Kidney (tissue), 14 donors: ENCODE data around the gene TAS1R3. TPM values are rescaled to one million over a fixed set of nuclear protein-coding genes. Genes with fewer than 3 reads are reported as not detected.

Experiments used
- DNase-seq, 5 donors: peaks; one replicate each; pipeline ENCODE4 v3.0.0-alpha.2; 2013 to 2020
- FAIRE-seq: peaks from 2 replicates; lab custom pipeline; 2012; peaks lifted over from hg19 to GRCh38; lab: Jason Lieb, UNC
- H3K27ac ChIP-seq, 2 donors: one replicate each; pipeline ENCODE4 v1.7.0; 2013; ENCODE audit warnings: low read depth in 2 of 2, low read length in 2 of 2, inconsistent platforms in 1 of 2
- H3K27me3 ChIP-seq: one replicate; pipeline ENCODE4 v1.7.1; 2013; ENCODE audit warnings: low read length, inconsistent platforms; ENCODE audit not compliant: control insufficient read depth, insufficient read depth
- H3K36me3 ChIP-seq, 3 donors: one replicate each; pipeline versions ENCODE4 v1.7.0 to v1.7.1; 2013; ENCODE audit warnings: low read length in 3 of 3, control low read depth in 1 of 3, inconsistent platforms in 1 of 3; ENCODE audit not compliant: insufficient read depth in 3 of 3, control insufficient read depth in 2 of 3
- H3K4me1 ChIP-seq, 3 donors: one replicate each; pipeline versions ENCODE4 v1.7.0 to v1.7.1; 2013; ENCODE audit warnings: low read length in 3 of 3, inconsistent platforms in 1 of 3, low read depth in 1 of 3; ENCODE audit not compliant: control insufficient read depth in 2 of 3, insufficient read depth in 2 of 3
- H3K4me3 ChIP-seq, 3 donors: one replicate each; pipeline versions ENCODE4 v1.7.0 to v1.8.1; 2013; ENCODE audit warnings: low read length in 3 of 3, control low read depth in 1 of 3, inconsistent platforms in 1 of 3
- H3K9ac ChIP-seq, 3 donors: one replicate each; pipeline versions ENCODE4 v1.7.0 to v1.7.1; 2013; ENCODE audit warnings: low read length in 3 of 3, control low read depth in 1 of 3, inconsistent platforms in 1 of 3
- H3K9me3 ChIP-seq, 3 donors: one replicate each; pipeline versions ENCODE4 v1.7.0 to v1.7.1; 2013; ENCODE audit warnings: low read length in 3 of 3, control low read depth in 1 of 3, inconsistent platforms in 1 of 3; ENCODE audit not compliant: control insufficient read depth in 2 of 3, insufficient read depth in 1 of 3
- CTCF ChIP-seq: IDR thresholded peaks from 3 replicates; pipeline ENCODE4 v1.5.1; 2012; ENCODE audit warnings: mild to moderate bottlenecking, moderate library complexity, borderline replicate concordance; ENCODE audit not compliant: insufficient read depth; ENCODE audit errors: extremely low read depth
- intact Hi-C: fragments of 100-400 bp; cut with DNase I; formaldehyde crosslinking; loops from one replicate; pipeline ENCODE4 v1.11.1; 2022
- polyA plus RNA-seq: library from polyadenylated mRNA; stranded (reverse); fragments of 350-450 nt; fragmentation: Illumina TruSeq; extraction: RNeasy Lipid Tissue Mini Kit (QIAGEN cat#74804); gene quantifications from one replicate; pipeline ENCODE4 v1.2.3, GENCODE V29; 2014; ENCODE audit warnings: low read depth, low replicate concordance; ENCODE audit not compliant: insufficient read depth
- total RNA-seq: library from RNA; stranded (reverse); fragmentation: NEBNext Ultra II Directional; extraction: Animal tissue kit (Norgen Biotek cat#: 25700); gene quantifications from one replicate; pipeline ENCODE4 v1.2.1, GENCODE V29; 2021
- donor health status: control.
- donor health status: control.
- donor health status: control.
- donor health status: control.
- donor health status: control.
- donor health status: DM: yes; HTN: yes; CAD: no.
- donor health status: Normal renal cell carcinoma (clear cell type).

The TAS1R3 gene
- total and polyA plus RNA-seq, 2 donors from 2014 or later: 0.15 to 1.3 TPM

- peaks cover 0 to 23% (median 11%) of the 10 kb centered on the region in 3 donors for H3K4me1 ChIP-seq
- peak; percentile 92 to 99 (median 96) for DNase-seq
- H3K9ac ChIP-seq: peak within 1 kb of the TSS; percentile 29 to 85 (median 44)
- no peak for TF ChIP-seq CTCF
- no peaks in the 10 kb centered on the region for H3K27me3 ChIP-seq
- no peaks in the 10 kb centered on the region for H3K9me3 ChIP-seq
- peaks cover 0 to 2% (median 0%) of the 10 kb centered on the region in 3 donors for H3K36me3 ChIP-seq
- peak within 1 kb of the TSS; percentile 89 for H3K27ac ChIP-seq
- FAIRE-seq: no peak
- intact Hi-C loops: no loop called here
- H3K4me3 ChIP-seq: peak within 1 kb of the TSS; percentile 53 to 82 (median 60)
Observed at GRCh38 chr1:1324524-1325287, 6.4 kb upstream of the TAS1R3 start, which contains the start of the genes CPTP and INTS11. Gene CPTP (plus strand): TSS chr1:1324802. CDS start chr1:1326911, 2,109 bp downstream. Gene INTS11 (minus strand): TSS chr1:1324660. CDS start chr1:1324608, 52 bp downstream.

GRCh38 chr1:1325288-1326074, 5.6 kb upstream of the TAS1R3 start:
- Histone ChIP-seq H3K4me1 (peaks cover 0 to 23% (median 11%) of the 10 kb centered on the region in 3 donors), H3K4me3 (peak overlapping the region; percentile 53 to 82 (median 60)), H3K27me3 (no peaks in the 10 kb centered on the region), H3K9ac (peak overlapping the region; percentile 29 to 85 (median 44)), H3K27ac (peak overlapping the region; percentile 89), H3K36me3 (peaks cover 0 to 2% (median 0%) of the 10 kb centered on the region in 3 donors), H3K9me3 (peaks cover 0 to 1% (median 0%) of the 10 kb centered on the region in 3 donors)
- no peak for TF ChIP-seq CTCF
- FAIRE-seq (no peak), DNase-seq (no peak)
- intact Hi-C loops: no loop called here

GRCh38 chr1:1326075-1326605, 4.9 kb upstream of the TAS1R3 start:
- no peak for DNase-seq
- peaks cover 0 to 1% (median 0%) of the 10 kb centered on the region in 3 donors for H3K9me3 ChIP-seq
- no peak overlapping the region for H3K27ac ChIP-seq
- H3K4me1 ChIP-seq: peaks cover 0 to 23% (median 11%) of the 10 kb centered on the region in 3 donors
- H3K27me3 ChIP-seq: no peaks in the 10 kb centered on the region
- FAIRE-seq: no peak
- H3K4me3 ChIP-seq: peak overlapping the region in 2 of 3 donors; percentile 2 to 82
- TF ChIP-seq CTCF: no peak
- H3K9ac ChIP-seq: peak overlapping the region in 1 of 3 donors; percentile 85
- peaks cover 0 to 2% (median 0%) of the 10 kb centered on the region in 3 donors for H3K36me3 ChIP-seq
- intact Hi-C loops: no loop called here
